Measurements from ENCODE around the gene THPO.

THPO gene

DNA sequence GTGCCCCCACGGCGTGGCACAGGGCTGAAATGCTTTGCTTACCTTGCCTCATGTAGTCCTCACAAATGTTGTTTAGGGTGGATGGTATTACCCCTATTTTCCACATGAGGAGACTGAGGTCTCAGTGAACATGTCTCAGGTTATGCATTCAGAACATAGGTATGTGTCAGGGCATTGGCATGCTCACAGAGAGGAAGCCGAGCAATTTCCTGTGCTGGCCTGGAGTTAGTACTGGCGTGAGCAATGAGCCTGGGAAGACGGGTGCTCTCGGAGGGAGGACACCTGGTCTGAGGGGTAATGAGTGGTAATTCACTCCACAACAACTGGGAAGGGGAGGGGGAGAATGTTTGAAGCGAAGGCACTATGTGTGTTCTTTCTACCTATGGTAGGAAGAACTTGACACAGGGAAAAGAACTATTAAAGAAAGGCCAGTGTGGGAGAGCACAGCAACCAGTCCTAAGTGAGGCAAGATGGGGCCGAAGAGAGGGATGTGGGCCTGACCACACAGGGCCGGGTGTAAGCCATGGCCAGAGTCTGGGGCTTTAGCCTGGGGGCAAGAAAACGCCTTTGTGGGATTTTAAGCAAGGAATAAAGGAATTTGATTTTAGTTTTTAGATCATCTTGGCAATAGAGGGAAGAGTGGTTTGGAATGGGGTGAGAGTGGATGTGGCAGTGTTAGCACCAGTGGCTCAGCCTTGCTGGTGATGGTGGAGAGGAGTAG is 45.5 kb downstream of the THPO start:
- Mint-ChIP-seq H3K36me3 (ENCODE audit: low read depth) (peaks cover 58% of the 10 kb centered on the region), H3K4me1 (peaks cover 10% of the 10 kb centered on the region), H3K27me3 (ENCODE audit: low read depth) (no peaks in the 10 kb centered on the region), H3K4me3 (peak overlapping the region in 2 of 3 experiments; percentile 4), H3K27ac (peak overlapping the region; percentile 0 to 58 (median 15)), H3K9me3 (no peaks in the 10 kb centered on the region)
- no peak for TF ChIP-seq CTCF (IDR thresholded peaks at IDR 0.05; ENCODE audit: unreplicated experiment in 3 of 3)

DNA sequence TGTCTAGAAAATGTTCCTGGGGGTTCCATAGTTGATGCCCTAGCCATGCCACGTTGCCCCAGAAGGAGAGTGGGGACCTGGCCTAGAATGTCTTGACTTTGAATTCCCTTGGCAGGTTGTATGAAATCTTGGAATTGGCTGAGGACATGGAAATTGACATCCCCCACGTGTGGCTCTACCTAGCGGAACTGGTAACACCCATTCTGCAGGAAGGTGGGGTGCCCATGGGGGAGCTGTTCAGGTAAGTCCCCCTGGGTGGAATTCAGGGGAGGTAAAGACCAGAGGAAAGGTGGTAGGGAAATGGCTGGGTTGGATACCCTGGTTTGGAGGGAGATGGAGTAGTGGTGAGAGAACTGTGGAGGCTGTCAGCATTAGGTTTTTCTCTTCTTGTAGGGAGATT is 49.5 kb downstream of the THPO start:
- TF ChIP-seq CTCF (IDR thresholded peaks at IDR 0.05; ENCODE audit: unreplicated experiment in 3 of 3) = no peak
- no peaks in the 10 kb centered on the region for H3K9me3 Mint-ChIP-seq
- peaks cover 89% of the 10 kb centered on the region for H3K36me3 Mint-ChIP-seq (ENCODE audit: low read depth)
- H3K27me3 Mint-ChIP-seq (ENCODE audit: low read depth) = no peaks in the 10 kb centered on the region
- no peaks in the 10 kb centered on the region for H3K4me1 Mint-ChIP-seq
- no peak overlapping the region for H3K4me3 Mint-ChIP-seq
- no peak overlapping the region for H3K27ac Mint-ChIP-seq

- Mint-ChIP-seq H3K4me1 (no peaks in the 10 kb centered on the region), H3K27ac (no peak overlapping the region), H3K9me3 (no peaks in the 10 kb centered on the region), H3K36me3 (ENCODE audit: low read depth) (peaks cover 90% of the 10 kb centered on the region), H3K4me3 (no peak overlapping the region), H3K27me3 (ENCODE audit: low read depth) (no peaks in the 10 kb centered on the region)
- no peak for TF ChIP-seq CTCF (IDR thresholded peaks at IDR 0.05; ENCODE audit: unreplicated experiment in 3 of 3)
Measured at GRCh38 chr3:184327171-184327570, 50.8 kb downstream of the THPO start.

- H3K36me3 Mint-ChIP-seq (ENCODE audit: low read depth) = peaks cover 90% of the 10 kb centered on the region
- H3K4me3 Mint-ChIP-seq = no peak overlapping the region
- TF ChIP-seq CTCF (IDR thresholded peaks at IDR 0.05; ENCODE audit: unreplicated experiment in 3 of 3) = no peak
- no peaks in the 10 kb centered on the region for H3K9me3 Mint-ChIP-seq
- H3K27ac Mint-ChIP-seq = no peak overlapping the region
- H3K4me1 Mint-ChIP-seq = no peaks in the 10 kb centered on the region
- H3K27me3 Mint-ChIP-seq (ENCODE audit: low read depth) = no peaks in the 10 kb centered on the region
Measured at GRCh38 chr3:184325715-184326369, 52.2 kb downstream of the THPO start.

DNA sequence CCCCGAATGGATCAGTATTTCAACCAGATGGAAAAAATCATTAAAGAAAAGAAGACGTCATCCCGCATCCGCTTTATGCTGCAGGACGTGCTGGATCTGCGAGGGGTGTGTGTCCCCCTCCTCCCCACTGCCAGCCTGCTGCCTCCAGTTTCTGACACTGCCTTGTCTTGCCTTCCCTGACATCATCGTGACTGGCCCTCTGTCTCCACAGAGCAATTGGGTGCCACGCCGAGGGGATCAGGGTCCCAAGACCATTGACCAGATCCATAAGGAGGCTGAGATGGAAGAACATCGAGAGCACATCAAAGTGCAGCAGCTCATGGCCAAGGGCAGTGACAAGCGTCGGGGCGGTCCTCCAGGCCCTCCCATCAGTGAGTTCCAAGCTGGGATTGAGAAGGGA is 52.7 kb downstream of the THPO start:
- TF ChIP-seq CTCF (IDR thresholded peaks at IDR 0.05; ENCODE audit: unreplicated experiment in 3 of 3) = no peak
- Mint-ChIP-seq H3K9me3 (no peaks in the 10 kb centered on the region), H3K27me3 (ENCODE audit: low read depth) (no peaks in the 10 kb centered on the region), H3K4me1 (no peaks in the 10 kb centered on the region), H3K27ac (no peak overlapping the region), H3K4me3 (no peak overlapping the region), H3K36me3 (ENCODE audit: low read depth) (peaks cover 93% of the 10 kb centered on the region)

DNA sequence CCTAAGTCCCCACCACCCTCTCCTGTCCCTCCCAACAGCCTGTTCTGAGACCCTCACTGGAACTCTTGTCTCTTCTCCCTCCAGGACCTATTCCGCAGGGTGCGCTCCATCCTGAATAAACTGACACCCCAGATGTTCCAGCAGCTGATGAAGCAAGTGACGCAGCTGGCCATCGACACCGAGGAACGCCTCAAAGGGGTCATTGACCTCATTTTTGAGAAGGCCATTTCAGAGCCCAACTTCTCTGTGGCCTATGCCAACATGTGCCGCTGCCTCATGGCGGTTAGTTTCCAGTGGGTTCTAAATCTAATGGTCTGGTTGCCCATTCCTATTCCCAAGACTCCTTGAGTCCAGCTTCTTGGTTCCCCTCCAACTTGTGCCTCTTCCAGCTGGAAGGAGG is 54.3 kb downstream of the THPO start:
- no peaks in the 10 kb centered on the region for H3K9me3 Mint-ChIP-seq

More for the DNA sequence above, 54.3 kb downstream of the THPO start:
- Mint-ChIP-seq H3K27me3 (ENCODE audit: low read depth) (no peaks in the 10 kb centered on the region), H3K4me1 (peaks cover 6% of the 10 kb centered on the region), H3K36me3 (ENCODE audit: low read depth) (peaks cover 89% of the 10 kb centered on the region), H3K27ac (no peak overlapping the region), H3K4me3 (no peak overlapping the region)
- TF ChIP-seq CTCF (IDR thresholded peaks at IDR 0.05; ENCODE audit: unreplicated experiment in 3 of 3) = no peak

Measured in nephron (organoid).